ENCODE measurements around the gene CTSK. TPM values are rescaled to one million over a fixed set of nuclear protein-coding genes. Genes with fewer than 3 reads are reported as not detected.

CTSK gene
- total RNA-seq, 1 experiment from 2014 or later: 5.6 TPM

DNA sequence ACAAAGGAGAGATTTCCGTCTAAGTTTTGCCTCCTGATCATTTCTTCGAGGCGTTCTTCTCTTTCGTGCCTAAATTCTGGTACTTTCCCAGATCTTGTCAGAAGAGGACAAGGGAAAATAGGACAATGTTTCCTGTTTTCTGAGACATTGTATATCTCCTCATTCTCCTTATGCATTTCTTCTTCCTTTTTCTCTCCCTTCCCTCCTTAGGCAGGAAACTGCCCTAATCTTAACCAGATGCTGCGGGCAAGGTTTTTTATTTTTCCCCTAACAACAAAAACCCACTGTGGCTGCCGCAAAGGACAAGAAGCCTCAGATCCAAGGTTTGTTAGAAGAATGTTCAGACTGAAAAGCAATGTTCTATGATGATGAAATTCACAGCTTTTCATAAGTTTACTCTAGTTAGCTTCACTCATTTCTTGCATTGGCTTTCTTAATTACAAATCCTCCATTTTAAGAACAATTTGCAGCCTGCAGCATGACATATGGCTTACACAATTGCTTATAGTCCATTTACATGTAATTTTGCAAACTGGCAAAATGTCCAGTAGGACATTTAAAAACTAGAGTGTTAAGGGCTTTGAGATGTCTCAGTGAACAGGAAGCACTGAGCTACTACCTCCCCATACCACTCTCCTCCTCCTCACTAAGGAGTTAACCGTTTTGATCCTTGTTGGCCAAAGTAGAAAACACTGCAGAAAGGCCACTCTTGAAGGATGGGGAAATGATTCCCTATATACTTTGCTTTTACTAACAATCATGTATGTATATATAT is 624 bp downstream of the CTSK start:
- DNase-seq: no peak

DNA sequence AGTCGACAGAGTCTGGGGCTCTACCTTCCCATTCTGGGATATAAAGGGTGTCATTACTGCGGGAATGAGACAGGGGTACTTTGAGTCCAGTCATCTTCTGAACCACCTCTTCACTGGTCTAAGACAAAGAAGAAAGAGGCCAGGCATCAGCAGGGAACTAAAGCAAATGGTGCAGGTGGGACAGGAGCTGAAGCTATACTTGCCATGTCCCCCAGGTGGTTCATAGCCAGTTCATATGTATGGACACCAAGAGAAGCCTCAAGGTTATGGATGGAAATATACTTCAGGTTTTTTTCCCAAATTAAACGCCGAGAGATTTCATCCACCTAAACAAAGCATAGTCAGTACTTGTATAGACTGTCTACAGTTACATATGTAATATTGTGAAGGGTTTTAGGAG is 2.2 kb downstream of the CTSK start:
- Histone ChIP-seq H3K79me2 (ENCODE audit: low read length) (no peaks in the 10 kb centered on the region), H3K36me3 (ENCODE audit: low read depth, low read length) (peaks cover under 1% of the 10 kb centered on the region; the same call in 1 of the 2 replicates), H3K9me2 (replicated peaks; ENCODE audit: low read length) (no peaks in the 10 kb centered on the region), H3K27me3 (ENCODE audit: low read length) (no peaks in the 10 kb centered on the region), H4K20me1 (ENCODE audit: low read length) (no peaks in the 10 kb centered on the region), H2AFZ (ENCODE audit: low read length) (no peak overlapping the region), H3K4me3 (ENCODE audit: low read length) (no peak overlapping the region), H3K4me2 (ENCODE audit: low read length) (no peak overlapping the region), H3K9ac (ENCODE audit: low read length) (no peak overlapping the region), H3K27ac (ENCODE audit: low read length) (no peak overlapping the region), H3K4me1 (ENCODE audit: insufficient read depth, low read length) (no peaks in the 10 kb centered on the region), H3F3A (ENCODE audit: low read length, unreplicated experiment) (no peaks in the 10 kb centered on the region), H3K9me3 (ENCODE audit: low read length) (no peaks in the 10 kb centered on the region)
- no peak for ATAC-seq
- no TSS peak for BruUV-seq (replicated peaks)
- no peak for DNase-seq
- POLR2A ChIA-PET (ENCODE audit: unreplicated experiment): no interaction called here
- TF ChIP-seq, protein P1, sequence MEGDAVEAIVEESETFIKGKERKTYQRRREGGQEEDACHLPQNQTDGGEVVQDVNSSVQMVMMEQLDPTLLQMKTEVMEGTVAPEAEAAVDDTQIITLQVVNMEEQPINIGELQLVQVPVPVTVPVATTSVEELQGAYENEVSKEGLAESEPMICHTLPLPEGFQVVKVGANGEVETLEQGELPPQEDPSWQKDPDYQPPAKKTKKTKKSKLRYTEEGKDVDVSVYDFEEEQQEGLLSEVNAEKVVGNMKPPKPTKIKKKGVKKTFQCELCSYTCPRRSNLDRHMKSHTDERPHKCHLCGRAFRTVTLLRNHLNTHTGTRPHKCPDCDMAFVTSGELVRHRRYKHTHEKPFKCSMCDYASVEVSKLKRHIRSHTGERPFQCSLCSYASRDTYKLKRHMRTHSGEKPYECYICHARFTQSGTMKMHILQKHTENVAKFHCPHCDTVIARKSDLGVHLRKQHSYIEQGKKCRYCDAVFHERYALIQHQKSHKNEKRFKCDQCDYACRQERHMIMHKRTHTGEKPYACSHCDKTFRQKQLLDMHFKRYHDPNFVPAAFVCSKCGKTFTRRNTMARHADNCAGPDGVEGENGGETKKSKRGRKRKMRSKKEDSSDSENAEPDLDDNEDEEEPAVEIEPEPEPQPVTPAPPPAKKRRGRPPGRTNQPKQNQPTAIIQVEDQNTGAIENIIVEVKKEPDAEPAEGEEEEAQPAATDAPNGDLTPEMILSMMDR (conservative IDR thresholded peaks at IDR 0.05; ENCODE audit: low read depth, low read length): no peak
- TF ChIP-seq EZH2 (IDR thresholded peaks at IDR 0.05; ENCODE audit: low read length, unreplicated experiment) (no peak), EZH2phosphoT487 (IDR thresholded peaks at IDR 0.05; ENCODE audit: borderline replicate concordance, low read length) (no peak)
- CTCF ChIA-PET: no interaction called here
- intact Hi-C loops (cut with micrococcal nuclease): no loop called here

More for the DNA sequence above, 624 bp downstream of the CTSK start:
- ChIA-PET POLR2A (ENCODE audit: unreplicated experiment) (interaction anchor here (0.6 kb wide), 1 partner anchor 109 kb away, joined by 6 read pairs; no protein-coding TSS in a partner anchor), CTCF (interaction anchor here (0.6 kb wide), 1 partner anchor 178 kb away, joined by 5 read pairs; no protein-coding TSS in a partner anchor)
- no peak overlapping the region for H3K27ac ChIP-seq (ENCODE audit: low read length)
- no peak overlapping the region for H3K4me2 ChIP-seq (ENCODE audit: low read length)
- no peaks in the 10 kb centered on the region for H4K20me1 ChIP-seq (ENCODE audit: low read length)
- no peak overlapping the region for H3K9ac ChIP-seq (ENCODE audit: low read length)
- TF ChIP-seq EZH2phosphoT487 (IDR thresholded peaks at IDR 0.05; ENCODE audit: borderline replicate concordance, low read length): no peak
- TF ChIP-seq, protein P1 (conservative IDR thresholded peaks at IDR 0.05; ENCODE audit: low read depth, low read length): no peak
- no peak for TF ChIP-seq EZH2 (IDR thresholded peaks at IDR 0.05; ENCODE audit: low read length, unreplicated experiment)
- H3K9me2 ChIP-seq (replicated peaks; ENCODE audit: low read length): no peaks in the 10 kb centered on the region
- BruUV-seq (replicated peaks): no TSS peak
- H3K79me2 ChIP-seq (ENCODE audit: low read length): no peaks in the 10 kb centered on the region
- H3F3A ChIP-seq (ENCODE audit: low read length, unreplicated experiment): no peaks in the 10 kb centered on the region
- intact Hi-C loops (cut with micrococcal nuclease): no loop called here
- ATAC-seq: no peak
- H3K9me3 ChIP-seq (ENCODE audit: low read length): no peaks in the 10 kb centered on the region
- no peaks in the 10 kb centered on the region for H3K4me1 ChIP-seq (ENCODE audit: insufficient read depth, low read length)
- peaks cover 15% of the 10 kb centered on the region; the same call in 1 of the 2 replicates for H3K36me3 ChIP-seq (ENCODE audit: low read depth, low read length)
- H2AFZ ChIP-seq (ENCODE audit: low read length): no peak overlapping the region
- no peaks in the 10 kb centered on the region for H3K27me3 ChIP-seq (ENCODE audit: low read length)
- no peak overlapping the region for H3K4me3 ChIP-seq (ENCODE audit: low read length)

DNA sequence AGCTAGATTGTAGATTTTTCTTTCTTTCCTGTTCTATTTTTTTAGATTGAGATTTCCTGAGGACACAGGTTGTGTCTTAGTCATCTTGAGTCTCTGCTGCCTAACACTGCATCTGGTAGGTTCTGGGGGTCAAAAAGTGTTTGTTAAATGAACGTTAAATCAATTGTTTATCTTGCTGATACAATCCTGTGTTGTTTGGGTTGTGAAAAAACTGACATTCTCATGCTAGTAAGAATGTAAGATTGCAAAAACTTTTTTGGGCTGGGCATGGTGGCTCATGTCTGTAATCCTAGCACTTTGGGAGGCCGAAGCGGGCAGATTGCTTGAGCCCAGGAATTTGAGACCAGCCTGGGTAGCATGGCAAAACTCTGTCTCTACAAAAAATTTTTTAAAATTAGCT is 3.4 kb downstream of the CTSK start:
- CTCF ChIA-PET: no interaction called here
- BruUV-seq (replicated peaks): no TSS peak
- POLR2A ChIA-PET (ENCODE audit: unreplicated experiment): no interaction called here

More for the DNA sequence above, 3.4 kb downstream of the CTSK start:
- H3K27me3 ChIP-seq (ENCODE audit: low read length): no peaks in the 10 kb centered on the region
- no peaks in the 10 kb centered on the region for H3K4me1 ChIP-seq (ENCODE audit: insufficient read depth, low read length)
- no peak overlapping the region for H2AFZ ChIP-seq (ENCODE audit: low read length)
- H3K27ac ChIP-seq (ENCODE audit: low read length): no peak overlapping the region
- H3K9me3 ChIP-seq (ENCODE audit: low read length): no peaks in the 10 kb centered on the region
- intact Hi-C loops (cut with micrococcal nuclease): no loop called here
- H3K9ac ChIP-seq (ENCODE audit: low read length): no peak overlapping the region
- DNase-seq (no peak), ATAC-seq (no peak)
- no peaks in the 10 kb centered on the region for H4K20me1 ChIP-seq (ENCODE audit: low read length)
- H3K4me3 ChIP-seq (ENCODE audit: low read length): no peak overlapping the region
- TF ChIP-seq, protein P1 (conservative IDR thresholded peaks at IDR 0.05; ENCODE audit: low read depth, low read length): no peak
- TF ChIP-seq EZH2 (IDR thresholded peaks at IDR 0.05; ENCODE audit: low read length, unreplicated experiment): no peak
- no peak for TF ChIP-seq EZH2phosphoT487 (IDR thresholded peaks at IDR 0.05; ENCODE audit: borderline replicate concordance, low read length)
- H3F3A ChIP-seq (ENCODE audit: low read length, unreplicated experiment): no peaks in the 10 kb centered on the region
- H3K4me2 ChIP-seq (ENCODE audit: low read length): no peak overlapping the region
- no peaks in the 10 kb centered on the region for H3K79me2 ChIP-seq (ENCODE audit: low read length)
- no peaks in the 10 kb centered on the region for H3K9me2 ChIP-seq (replicated peaks; ENCODE audit: low read length)
- no peaks in the 10 kb centered on the region for H3K36me3 ChIP-seq (ENCODE audit: low read depth, low read length)
